A549 (cell line): ENCODE data around the gene SART1. TPM values are rescaled to one million over a fixed set of nuclear protein-coding genes. Genes with fewer than 3 reads are reported as not detected.
A peak's percentile ranks its signal among the peaks of the same experiment; 100 is the strongest.

ENCODE experiments used
- ATAC-seq, 2 experiments: fragments of 200-7000 bp in 1 of 2; fragments of >200 bp in 1 of 2; cut with Nextera tagmentation in 1 of 2; cut with Tn5 transposase in 1 of 2; 3 replicates each; pipeline versions ENCODE4 v1.8.0 to v1.9.1; 2018 to 2020; ENCODE audit warnings: mild to moderate bottlenecking in 1 of 2, moderate library complexity in 1 of 2
- CTCF ChIA-PET: fragments of 300-600 bp; sonication (Branson Sonifier 250); formaldehyde crosslinking; extraction: SDS; loops from one replicate; lab custom pipeline; 2021; ENCODE audit warnings: antibody characterized with exemption, inconsistent platforms; lab: Yijun Ruan, JAX
- POLR2A ChIA-PET: fragments of 350-600 bp; formaldehyde crosslinking; extraction: SDS; loops from one replicate; lab custom pipeline; 2021; ENCODE audit warnings: antibody characterized with exemption, inconsistent platforms; lab: Yijun Ruan, JAX
- DNase-seq, 2 experiments: peaks; one replicate each; pipeline versions ENCODE4 v3.0.0 to v3.0.0-alpha.2; 2011 to 2016; ENCODE audit warnings: low read depth in 1 of 2, low spot score in 1 of 2
- FAIRE-seq: peaks from 2 replicates; lab custom pipeline; 2011; peaks lifted over from hg19 to GRCh38; lab: Jason Lieb, UNC
- H3K27ac ChIP-seq, 2 experiments: fragments of >200 bp; sonication (Bioruptor Twin); formaldehyde crosslinking; 3 replicates each; pipeline ENCODE4 v1.5.1; 2016 to 2017
- H3K4me1 ChIP-seq: fragments of >200 bp; sonication (Bioruptor Twin); formaldehyde crosslinking; 3 replicates; pipeline ENCODE4 v1.6.1; 2016
- H3K4me2 ChIP-seq: fragments of >200 bp; sonication (Bioruptor Twin); formaldehyde crosslinking; 3 replicates; pipeline ENCODE4 v1.6.1; 2016
- H3K4me3 ChIP-seq: fragments of >200 bp; sonication (Bioruptor Twin); formaldehyde crosslinking; 3 replicates; pipeline ENCODE4 v1.5.1; 2016
- H3K9me3 ChIP-seq: fragments of >200 bp; sonication (Bioruptor Twin); formaldehyde crosslinking; 3 replicates; pipeline ENCODE4 v1.6.1; 2016
- ATOH8 ChIP-seq: fragments of 250-450 bp; sonication (Bioruptor Pico); IDR thresholded peaks from 2 replicates; pipeline ENCODE4 v1.5.0; 2020; ENCODE audit warnings: low read depth, mild to moderate bottlenecking, moderate library complexity
- CBX2 ChIP-seq: fragments of 200-600 bp; sonication (generic); IDR thresholded peaks from 2 replicates; pipeline ENCODE4 v1.6.1; 2016; ENCODE audit warnings: low read depth, mild to moderate bottlenecking, borderline replicate concordance
- CBX8 ChIP-seq: fragments of 200-600 bp; sonication (generic); IDR thresholded peaks from 2 replicates; pipeline ENCODE4 v1.6.1; 2016
- E2F6 ChIP-seq: IDR thresholded peaks from 2 replicates; pipeline ENCODE4 v1.6.1; 2012; ENCODE audit warnings: low read depth, borderline replicate concordance
- EHMT2 ChIP-seq: fragments of 200-600 bp; sonication (generic); IDR thresholded peaks from 2 replicates; pipeline ENCODE4 v1.6.1; 2016; ENCODE audit warnings: antibody characterized with exemption, low read depth, mild to moderate bottlenecking, moderate library complexity
- ELK1 ChIP-seq: fragments of 150-350 bp; IDR thresholded peaks from 2 replicates; pipeline ENCODE4 v1.6.1; 2014; ENCODE audit warnings: low read depth, mild to moderate bottlenecking, low read length
- FOSB ChIP-seq: fragments of 250-450 bp; sonication (Bioruptor Pico); IDR thresholded peaks from 2 replicates; pipeline ENCODE4 v1.5.0; 2020; ENCODE audit warnings: mild to moderate bottlenecking, moderate library complexity
- FOXS1 ChIP-seq: fragments of 250-450 bp; sonication (Bioruptor Pico); IDR thresholded peaks from 2 replicates; pipeline ENCODE4 v1.5.0; 2020; ENCODE audit warnings: mild to moderate bottlenecking, moderate library complexity
- GATA3 ChIP-seq: IDR thresholded peaks from 2 replicates; pipeline ENCODE4 v1.6.1; 2012; ENCODE audit warnings: borderline replicate concordance
- HEYL ChIP-seq: fragments of 250-450 bp; sonication (Bioruptor Pico); IDR thresholded peaks from 2 replicates; pipeline ENCODE4 v1.8.0; 2021; ENCODE audit warnings: mild to moderate bottlenecking, moderate library complexity
- HMGXB4 ChIP-seq: fragments of 250-450 bp; sonication (Bioruptor Pico); IDR thresholded peaks from 2 replicates; pipeline ENCODE4 v1.5.0; 2021; ENCODE audit warnings: mild to moderate bottlenecking, moderate library complexity, borderline replicate concordance
- HOXB13 ChIP-seq: fragments of 250-450 bp; sonication (Bioruptor Pico); IDR thresholded peaks from 2 replicates; pipeline ENCODE4 v1.5.0; 2020; ENCODE audit warnings: low read depth, mild to moderate bottlenecking, moderate library complexity
- JUN ChIP-seq, 2 experiments: fragments of >200 bp; sonication (Bioruptor Twin); formaldehyde crosslinking; IDR thresholded peaks; 2 replicates in 1 of 2; 3 replicates in 1 of 2; pipeline ENCODE4 v1.6.1; 2016 to 2017
- KDM1A ChIP-seq: fragments of 200-600 bp; sonication (generic); IDR thresholded peaks from 2 replicates; pipeline ENCODE4 v1.6.1; 2016; ENCODE audit warnings: low read depth, mild to moderate bottlenecking
- MAX ChIP-seq: IDR thresholded peaks from 2 replicates; pipeline ENCODE4 v1.6.1; 2012
- MYC ChIP-seq: IDR thresholded peaks from 2 replicates; pipeline ENCODE4 v1.6.1; 2012; ENCODE audit warnings: mild to moderate bottlenecking, inconsistent platforms, low read length, improper control_type of control experiment, borderline replicate concordance
- NR3C1 ChIP-seq: fragments of >200 bp; sonication (Bioruptor Twin); formaldehyde crosslinking; IDR thresholded peaks from 3 replicates; pipeline ENCODE4 v1.6.1; 2017
- PHF8 ChIP-seq: fragments of 200-600 bp; sonication (generic); IDR thresholded peaks from 2 replicates; pipeline ENCODE4 v1.6.1; 2016; ENCODE audit warnings: low read depth, mild to moderate bottlenecking, antibody characterized with exemption, moderate library complexity, borderline replicate concordance
- RARB ChIP-seq: fragments of 250-450 bp; sonication (Bioruptor Pico); IDR thresholded peaks from 2 replicates; pipeline ENCODE4 v1.8.0; 2021; ENCODE audit warnings: mild to moderate bottlenecking, moderate library complexity
- TFCP2L1 ChIP-seq: fragments of 250-450 bp; sonication (Bioruptor Pico); IDR thresholded peaks from 2 replicates; pipeline ENCODE4 v1.5.0; 2021; ENCODE audit warnings: mild to moderate bottlenecking
- USF2 ChIP-seq: fragments of 450-650 bp; IDR thresholded peaks from 2 replicates; pipeline ENCODE4 v1.6.1; 2014; ENCODE audit warnings: antibody characterized with exemption
- WGBS: methylation state at CpG from one replicate; pipeline ENCODE4 v1.1.6; 2017; ENCODE audit errors: missing lambda C conversion rate; 5-methylcytosine and 5-hydroxymethylcytosine counted together
- polyA plus RNA-seq, 4 experiments: library from polyadenylated mRNA; depleted of rRNA in 3 of 4; stranded (reverse); fragments of >200 nt; fragmentation: RNase III in 1 of 4; extraction: RNeasy Plus Mini Kit Qiagen cat#74134 plus additional on column Dnase treatment in 1 of 4; gene quantifications; 2 replicates in 3 of 4; 3 replicates in 1 of 4; pipeline ENCODE4 v1.2.3, GENCODE V29; 2011 to 2017

The SART1 gene
- polyA plus RNA-seq, 2 of the 4 experiments (the other 2 are of a cell fraction) = 22.0 to 53.8 TPM

- POLR2A ChIA-PET = interaction anchor here (0.7 kb wide), 1 partner anchor 174 kb away, joined by 5 read pairs; no protein-coding TSS in a partner anchor
- DNase-seq = no peak
- TF ChIP-seq HEYL (CRISPR knock-in tag) (no peak), KDM1A (no peak), ELK1 (no peak), MAX (no peak), E2F6 (no peak), RARB (CRISPR knock-in tag) (no peak), FOSB (CRISPR knock-in tag) (no peak), PHF8 (no peak), USF2 (no peak), EHMT2 (no peak), JUN (IDR thresholded peaks at IDR 0.05) (no peak), GATA3 (no peak), CBX8 (no peak), CBX2 (no peak), FOXS1 (CRISPR knock-in tag) (no peak), MYC (no peak), TFCP2L1 (no peak)
- TF ChIP-seq, all 56 proteins: peak for 0
- no peak overlapping the region for H3K27ac ChIP-seq
- ATAC-seq (peak; percentile 10 to 31; a peak in 4 of 6 replicates), FAIRE-seq (no peak)
- H3K4me2 ChIP-seq = no peak overlapping the region
- no peaks in the 10 kb centered on the region for H3K4me1 ChIP-seq
- 76% methylated on average over 4 of the region's 16 CpGs for WGBS
- H3K9me3 ChIP-seq = no peaks in the 10 kb centered on the region
- no peak overlapping the region for H3K4me3 ChIP-seq
- CTCF ChIA-PET = interaction anchor here (0.6 to 11.8 kb wide), 3 partner anchors 62 to 203 kb away, joined by 3 to 163 read pairs (median 4); partner anchors contain the start of genes CCDC85B and FIBP
These were observed 20.7 kb downstream of the SART1 start for GRCh38 chr11:65981972-65982823.

- Histone ChIP-seq H3K9me3 (no peaks in the 10 kb centered on the region), H3K4me3 (no peak overlapping the region), H3K4me1 (no peaks in the 10 kb centered on the region), H3K27ac (no peak overlapping the region), H3K4me2 (no peak overlapping the region)
- no peak for FAIRE-seq
- CTCF ChIA-PET = interaction anchor here (0.6 to 11.8 kb wide), 4 partner anchors 61 to 203 kb away, joined by 3 to 163 read pairs (median 4); partner anchors contain the start of genes AP5B1, CCDC85B, FIBP and MUS81
- POLR2A ChIA-PET = interaction anchor here (0.7 kb wide), 1 partner anchor 175 kb away, joined by 5 read pairs; no protein-coding TSS in a partner anchor
- no peak for DNase-seq
- no peak; a peak in 1 of 6 replicates for ATAC-seq
- TF ChIP-seq NR3C1 (no peak), HMGXB4 (no peak), USF2 (no peak), HOXB13 (CRISPR knock-in tag) (no peak), ATOH8 (CRISPR knock-in tag) (no peak), HEYL (CRISPR knock-in tag) (no peak)
- 82% methylated on average over 21 of the region's 22 CpGs for WGBS
These were observed 21.5 kb downstream of the SART1 start for GRCh38 chr11:65982824-65983588.
